Measurements from ENCODE around the gene LMO3.
"Not testable (repeated sequence)": the region's sequence is repeated elsewhere in the genome, so short reads cannot be mapped to it uniquely, and the experiment has no call there.

LMO3 gene

DNA sequence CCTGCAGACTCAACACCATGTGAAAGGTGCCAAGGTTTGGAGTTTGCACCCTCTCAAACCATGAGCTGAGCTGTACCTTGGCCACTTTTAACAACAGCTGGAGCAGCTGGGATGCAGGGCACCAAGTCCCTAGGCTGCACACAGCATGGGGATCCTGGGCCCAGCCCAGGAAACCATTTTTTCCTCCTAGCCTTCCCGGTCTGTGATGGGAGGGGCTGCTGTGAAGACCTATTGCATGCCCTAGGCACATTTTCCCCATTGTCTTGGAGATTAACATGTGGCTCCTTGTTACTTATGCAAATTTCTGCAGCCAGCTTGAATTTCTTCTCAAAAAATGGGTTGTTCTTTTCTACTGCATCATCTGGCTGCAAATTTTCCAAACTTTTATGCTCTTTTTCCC is 68.3 kb downstream of the LMO3 start:
- DNase-seq, result not testable (repeated sequence)

DNA sequence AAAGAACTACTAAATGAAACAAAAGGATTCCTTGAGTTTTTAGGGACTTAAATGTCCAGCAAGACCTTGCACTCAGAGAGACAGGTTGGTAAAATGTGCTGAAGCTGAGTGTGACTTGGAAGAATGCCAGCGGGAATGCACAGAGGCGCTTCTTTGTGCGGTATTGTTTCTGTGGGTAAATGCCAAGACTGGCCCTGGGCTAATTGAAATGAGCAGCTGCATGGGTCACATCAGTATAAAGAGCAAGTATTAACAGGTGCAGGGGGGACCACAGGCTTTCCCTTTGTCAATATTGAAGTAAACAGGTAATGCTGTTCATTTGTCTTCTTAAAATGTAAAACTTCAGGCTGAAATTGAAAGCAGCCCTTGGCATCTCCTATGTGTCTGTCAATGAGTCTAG is 74.3 kb downstream of the LMO3 start:
- peak; percentile 96 for DNase-seq

DNA sequence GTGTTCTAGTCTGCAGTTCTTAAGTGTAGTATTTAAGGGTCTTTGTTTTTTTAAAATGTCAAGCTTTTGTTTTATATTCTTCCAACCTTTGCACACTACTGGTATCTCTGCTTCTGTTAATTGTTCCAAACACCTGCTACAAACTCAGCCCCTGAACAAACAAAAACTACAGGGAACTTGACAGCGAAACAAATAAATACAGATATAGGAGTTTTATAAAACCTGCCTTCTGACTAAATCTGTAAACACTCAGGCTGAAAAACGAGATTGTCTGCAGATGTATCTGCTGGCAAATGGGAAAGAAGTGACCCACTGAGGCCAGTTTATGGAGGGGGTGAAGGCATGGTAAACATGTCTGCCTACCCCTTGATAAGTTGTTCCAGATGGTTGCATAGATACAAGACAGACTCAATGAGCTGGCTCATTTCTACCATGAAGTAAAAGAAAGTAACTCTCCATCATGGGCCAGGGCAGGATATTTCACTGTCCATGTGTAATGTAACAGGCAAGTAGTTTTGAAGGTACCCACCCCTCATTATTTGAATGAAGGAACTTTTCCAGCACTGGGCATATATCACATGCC is 75.6 kb downstream of the LMO3 start:
- DNase-seq, result peak; percentile 91

GRCh38 chr12:16526693-16527092 is 79.3 kb downstream of the LMO3 start:
- no peak for DNase-seq

GRCh38 chr12:16524378-16524777 is 81.6 kb downstream of the LMO3 start:
- no peak for DNase-seq

DNA sequence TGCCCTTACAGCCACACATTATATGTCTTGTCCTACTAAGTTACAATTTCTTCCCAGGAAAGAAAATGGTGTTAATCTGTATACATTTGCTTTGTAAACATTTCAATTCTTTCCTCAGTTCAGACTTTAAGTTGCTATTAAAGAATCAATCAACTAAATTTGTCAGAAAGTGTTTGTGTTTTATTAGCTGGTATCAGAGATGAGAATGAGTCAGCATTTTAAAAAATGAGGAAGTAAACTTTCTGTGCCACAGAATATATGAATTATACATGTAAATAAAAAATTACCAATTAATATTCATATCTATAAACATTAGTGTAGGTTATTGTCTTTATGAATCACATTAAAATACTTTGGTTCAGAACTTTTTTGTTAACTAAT is 82.0 kb downstream of the LMO3 start:
- DNase-seq, result no peak

GRCh38 chr12:16523284-16523950 is 82.5 kb downstream of the LMO3 start:
- DNase-seq, result no peak

- DNase-seq, result no peak
Measured at GRCh38 chr12:16520328-16520727, 85.6 kb downstream of the LMO3 start.

DNA sequence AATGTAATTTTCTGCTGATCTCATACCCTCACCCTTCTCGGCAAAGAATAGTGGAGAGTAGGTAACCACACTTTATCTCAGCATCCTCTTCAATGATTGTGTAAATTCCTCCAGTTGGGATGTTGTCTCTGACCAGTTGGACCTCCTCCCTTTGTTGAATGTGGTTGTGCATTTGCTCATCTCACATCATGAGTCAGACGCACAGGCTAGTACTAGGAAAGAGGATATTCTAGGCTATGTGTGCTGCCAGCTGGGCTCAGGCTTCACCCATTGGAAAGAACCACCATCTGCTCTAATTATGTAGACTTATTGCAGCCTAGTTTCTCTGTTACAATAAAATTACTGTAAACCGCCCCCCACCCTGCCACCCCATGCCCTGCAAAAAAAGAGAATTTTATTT is 90.3 kb downstream of the LMO3 start:
- no peak for DNase-seq

- DNase-seq, result no peak
Measured at GRCh38 chr12:16513231-16513630, 92.7 kb downstream of the LMO3 start.

- no peak for DNase-seq
Measured at GRCh38 chr12:16509411-16509810, 96.6 kb downstream of the LMO3 start.

- DNase-seq, result no peak
Measured at GRCh38 chr12:16506394-16506793, 99.6 kb downstream of the LMO3 start.

DNA sequence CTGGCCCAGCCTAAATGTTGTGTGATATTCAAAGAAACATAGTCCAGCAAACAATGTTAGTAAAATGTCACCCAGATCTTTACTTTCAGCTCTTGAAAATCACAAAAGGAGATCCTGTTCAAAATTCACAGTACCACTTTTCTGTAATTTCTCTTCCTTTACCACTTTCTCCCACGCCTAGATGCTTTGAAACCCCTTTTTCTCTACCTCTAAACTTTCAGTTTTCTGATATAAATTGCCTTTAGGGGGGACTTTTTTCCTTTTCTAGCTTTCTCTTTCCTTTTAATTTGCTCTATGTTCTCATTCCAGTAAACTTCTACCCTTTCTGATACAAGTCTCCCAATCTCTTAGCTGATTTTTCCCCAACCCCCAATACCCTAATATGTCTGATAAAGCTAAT is 101.8 kb downstream of the LMO3 start:
- DNase-seq, result no peak

- DNase-seq, result no peak
Measured at GRCh38 chr12:16499611-16500010, 106.4 kb downstream of the LMO3 start.
